Left ventricle myocardium inferior (tissue), 1 donor: ENCODE data around the gene VWA5B1. TPM values are rescaled to one million over a fixed set of nuclear protein-coding genes. Genes with fewer than 3 reads are reported as not detected.
A peak's percentile ranks its signal among the peaks of the same experiment; 100 is the strongest.

Source experiments
- DNase-seq: peaks from one replicate; pipeline ENCODE4 v3.0.0-alpha.2; 2020
- H3K27ac ChIP-seq: fragments of 200-600 bp; replicated peaks from 2 replicates; pipeline ENCODE4 v1.8.0; 2021
- H3K27me3 ChIP-seq: fragments of 200-600 bp; 2 replicates; pipeline ENCODE4 v1.8.0; 2021; ENCODE audit warnings: low read depth
- H3K36me3 ChIP-seq: fragments of 200-600 bp; 2 replicates; pipeline ENCODE4 v1.8.0; 2021
- H3K4me1 ChIP-seq: fragments of 200-600 bp; 2 replicates; pipeline ENCODE4 v1.8.0; 2021
- H3K4me3 ChIP-seq: fragments of 200-600 bp; 2 replicates; pipeline ENCODE4 v1.8.0; 2021; ENCODE audit warnings: mild to moderate bottlenecking, moderate library complexity
- H3K9me3 ChIP-seq: fragments of 200-600 bp; replicated peaks from 2 replicates; pipeline ENCODE4 v1.8.0; 2021
- CTCF ChIP-seq: fragments of 200-600 bp; IDR thresholded peaks from 2 replicates; pipeline ENCODE4 v1.8.0; 2021; ENCODE audit warnings: antibody characterized with exemption, mild to moderate bottlenecking, borderline replicate concordance
- intact Hi-C: fragments of 100-400 bp; cut with micrococcal nuclease; formaldehyde crosslinking; loops from one replicate; pipeline ENCODE4 v1.11.0; 2022
- total RNA-seq: library from RNA; stranded (reverse); fragmentation: NEBNext Ultra II Directional; extraction: Animal tissue kit (Norgen Biotek cat#: 25700); gene quantifications from one replicate; pipeline ENCODE4 v1.2.1, GENCODE V29; 2021
- donor health status: DM: no; HTN: yes; CAD: no; lungs with severe emphysema.

Gene VWA5B1
- total RNA-seq, 1 donor from 2014 or later: 0.16 TPM

- Histone ChIP-seq H3K27me3 (peaks cover 11% of the 10 kb centered on the region), H3K36me3 (no peaks in the 10 kb centered on the region), H3K4me1 (peaks cover 14% of the 10 kb centered on the region), H3K9me3 (no peaks in the 10 kb centered on the region), H3K4me3 (no peak overlapping the region), H3K27ac (peak overlapping the region; percentile 10)
- TF ChIP-seq CTCF: no peak
- DNase-seq: no peak
- intact Hi-C loops: no loop called here
Measured at GRCh38 chr1:20325844-20326420, 35.3 kb downstream of the VWA5B1 start.

- TF ChIP-seq CTCF: no peak
- Histone ChIP-seq H3K4me1 (peaks cover 14% of the 10 kb centered on the region), H3K27ac (no peak overlapping the region), H3K27me3 (peaks cover 11% of the 10 kb centered on the region), H3K36me3 (no peaks in the 10 kb centered on the region), H3K9me3 (no peaks in the 10 kb centered on the region), H3K4me3 (no peak overlapping the region)
- intact Hi-C loops: no loop called here
- DNase-seq: no peak
Measured at GRCh38 chr1:20327467-20327866, 36.8 kb downstream of the VWA5B1 start.

GRCh38 chr1:20328201-20328600 lies 37.5 kb downstream of the VWA5B1 start:
- no peak for DNase-seq
- peaks cover 11% of the 10 kb centered on the region for H3K27me3 ChIP-seq
- no peaks in the 10 kb centered on the region for H3K36me3 ChIP-seq
- TF ChIP-seq CTCF: no peak
- no peak overlapping the region for H3K4me3 ChIP-seq
- H3K27ac ChIP-seq: no peak overlapping the region
- peaks cover 14% of the 10 kb centered on the region for H3K4me1 ChIP-seq
- H3K9me3 ChIP-seq: no peaks in the 10 kb centered on the region
- intact Hi-C loops: no loop called here

GRCh38 chr1:20329793-20330542 lies 39.3 kb downstream of the VWA5B1 start:
- Histone ChIP-seq H3K36me3 (no peaks in the 10 kb centered on the region), H3K4me3 (no peak overlapping the region), H3K4me1 (peaks cover 11% of the 10 kb centered on the region), H3K27ac (no peak overlapping the region), H3K27me3 (peaks cover 11% of the 10 kb centered on the region), H3K9me3 (no peaks in the 10 kb centered on the region)
- intact Hi-C loops: no loop called here
- TF ChIP-seq CTCF: no peak
- DNase-seq: no peak

GRCh38 chr1:20334103-20334502 lies 43.4 kb downstream of the VWA5B1 start:
- H3K27me3 ChIP-seq: peaks cover 32% of the 10 kb centered on the region
- intact Hi-C loops: no loop called here
- no peak for DNase-seq
- H3K4me1 ChIP-seq: no peaks in the 10 kb centered on the region
- no peak overlapping the region for H3K27ac ChIP-seq
- no peaks in the 10 kb centered on the region for H3K9me3 ChIP-seq
- H3K36me3 ChIP-seq: no peaks in the 10 kb centered on the region
- H3K4me3 ChIP-seq: no peak overlapping the region
- TF ChIP-seq CTCF: no peak
